Colonic mucosa (tissue), 4 donors: ENCODE measurements around the gene CREB1. TPM values are rescaled to one million over a fixed set of nuclear protein-coding genes. Genes with fewer than 3 reads are reported as not detected.

Source experiments
- DNase-seq: peaks from one replicate; pipeline ENCODE4 v3.0.0-alpha.2; 2020
- H3K27ac ChIP-seq: fragments of 200-600 bp; one replicate; pipeline ENCODE4 v1.8.0; 2021
- H3K27me3 ChIP-seq: fragments of 200-600 bp; one replicate; pipeline ENCODE4 v1.8.0; 2021
- H3K36me3 ChIP-seq: fragments of 200-600 bp; one replicate; pipeline ENCODE4 v1.8.0; 2021
- H3K4me1 ChIP-seq: fragments of 200-600 bp; one replicate; pipeline ENCODE4 v1.8.0; 2021; ENCODE audit warnings: mild to moderate bottlenecking
- H3K4me3 ChIP-seq: fragments of 200-600 bp; one replicate; pipeline ENCODE4 v1.8.0; 2021
- H3K9ac ChIP-seq, 2 donors: one replicate each; pipeline ENCODE4 v1.7.0; 2013; ENCODE audit warnings: control low read depth in 2 of 2, low read depth in 2 of 2, low read length in 2 of 2
- H3K9me3 ChIP-seq: fragments of 200-600 bp; one replicate; pipeline ENCODE4 v1.8.0; 2021
- CTCF ChIP-seq: fragments of 200-600 bp; IDR thresholded peaks from one replicate; pipeline ENCODE4 v1.8.0; 2022; ENCODE audit warnings: antibody characterized with exemption, mild to moderate bottlenecking
- intact Hi-C: fragments of 100-400 bp; cut with DNase I; formaldehyde crosslinking; loops from one replicate; pipeline ENCODE4 v1.14.1; 2022
- total RNA-seq, 2 donors: library from RNA; stranded (reverse); fragmentation: NEBNext Ultra II Directional in 1 of 2; extraction: Animal tissue kit (Norgen Biotek cat#: 25700) in 1 of 2; gene quantifications; one replicate each; pipeline ENCODE4 v1.2.1, GENCODE V29; 2021
- donor health status: healthy.
- donor health status: DM: no; HTN: no; CAD: no.
- donor health status: DM: no; HTN: no; CAD: no.

CREB1 gene
- total RNA-seq, 2 donors from 2014 or later = 46.0 to 55.4 TPM

GRCh38 chr2:207561386-207562080 is 31.8 kb downstream of the CREB1 start:
- TF ChIP-seq CTCF = no peak
- H3K36me3 ChIP-seq = peaks cover 4% of the 10 kb centered on the region
- no peak overlapping the region for H3K27ac ChIP-seq
- H3K4me1 ChIP-seq = no peaks in the 10 kb centered on the region
- intact Hi-C loops = no loop called here
- H3K9ac ChIP-seq = no peak overlapping the region
- DNase-seq = no peak
- no peaks in the 10 kb centered on the region for H3K9me3 ChIP-seq
- no peak overlapping the region for H3K4me3 ChIP-seq
- H3K27me3 ChIP-seq = no peaks in the 10 kb centered on the region

DNA sequence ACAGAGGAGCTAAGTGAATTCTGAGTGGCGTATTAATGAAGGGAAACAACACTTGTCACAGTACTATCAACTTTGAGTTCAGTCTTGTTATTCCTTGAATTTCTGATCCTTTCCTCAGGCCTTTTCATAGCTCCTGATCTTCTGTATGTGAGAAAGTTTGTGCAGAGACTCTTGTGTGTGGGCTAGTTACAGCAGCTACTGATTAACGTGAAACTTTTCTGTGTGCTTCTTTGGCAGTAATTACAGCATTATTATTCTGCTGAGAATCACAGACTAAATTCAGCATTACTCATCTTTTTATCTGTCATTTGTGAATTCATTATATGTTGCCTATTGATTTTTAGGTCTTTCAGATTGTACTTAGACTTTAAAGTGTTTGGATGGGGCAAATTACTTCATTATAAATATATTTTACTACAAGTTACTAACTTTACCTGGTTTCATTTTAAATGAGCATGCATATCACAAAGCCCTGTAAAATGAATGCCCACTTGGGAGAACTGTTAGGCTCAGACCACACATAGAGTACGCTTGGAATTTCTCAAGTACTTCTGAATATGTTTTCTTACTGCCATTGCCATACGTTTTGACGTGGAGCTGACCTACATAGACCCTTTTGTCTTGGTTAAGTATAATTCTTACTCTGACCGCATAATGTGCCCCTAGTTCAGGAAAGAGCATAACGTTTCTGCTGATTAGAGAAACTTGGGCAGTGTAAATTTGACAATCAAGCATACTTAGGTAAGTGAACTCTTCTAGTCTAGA is 36.2 kb downstream of the CREB1 start:
- Histone ChIP-seq H3K4me1 (no peaks in the 10 kb centered on the region), H3K27me3 (no peaks in the 10 kb centered on the region), H3K9me3 (no peaks in the 10 kb centered on the region), H3K36me3 (peaks cover 4% of the 10 kb centered on the region), H3K4me3 (no peak overlapping the region), H3K9ac (no peak overlapping the region), H3K27ac (no peak overlapping the region)
- no peak for TF ChIP-seq CTCF
- no peak for DNase-seq
- intact Hi-C loops = no loop called here

DNA sequence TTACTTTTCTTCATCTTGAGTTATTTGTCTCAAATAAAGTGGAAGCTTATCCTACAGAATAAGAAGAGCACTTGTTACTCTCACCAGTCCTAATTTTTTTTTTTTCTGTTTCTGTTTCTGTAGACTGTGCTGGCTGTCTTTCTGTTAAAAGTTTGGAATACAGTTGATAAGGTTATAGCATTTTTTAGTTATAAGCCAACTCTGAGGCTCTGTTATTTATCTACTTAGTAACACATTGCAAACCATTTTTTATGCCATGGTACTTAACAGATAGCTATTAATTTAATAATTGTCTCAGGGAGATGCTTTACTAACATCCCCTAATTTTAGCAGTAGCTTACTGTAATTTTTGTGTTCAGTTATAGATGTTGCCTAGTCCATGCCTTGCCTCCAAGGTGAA is 37.9 kb downstream of the CREB1 start:
- no peak overlapping the region for H3K27ac ChIP-seq
- no peak for TF ChIP-seq CTCF
- DNase-seq = no peak
- no peaks in the 10 kb centered on the region for H3K36me3 ChIP-seq
- H3K4me1 ChIP-seq = no peaks in the 10 kb centered on the region
- H3K9me3 ChIP-seq = no peaks in the 10 kb centered on the region
- H3K4me3 ChIP-seq = no peak overlapping the region
- H3K9ac ChIP-seq = no peak overlapping the region
- intact Hi-C loops = no loop called here
- no peaks in the 10 kb centered on the region for H3K27me3 ChIP-seq

DNA sequence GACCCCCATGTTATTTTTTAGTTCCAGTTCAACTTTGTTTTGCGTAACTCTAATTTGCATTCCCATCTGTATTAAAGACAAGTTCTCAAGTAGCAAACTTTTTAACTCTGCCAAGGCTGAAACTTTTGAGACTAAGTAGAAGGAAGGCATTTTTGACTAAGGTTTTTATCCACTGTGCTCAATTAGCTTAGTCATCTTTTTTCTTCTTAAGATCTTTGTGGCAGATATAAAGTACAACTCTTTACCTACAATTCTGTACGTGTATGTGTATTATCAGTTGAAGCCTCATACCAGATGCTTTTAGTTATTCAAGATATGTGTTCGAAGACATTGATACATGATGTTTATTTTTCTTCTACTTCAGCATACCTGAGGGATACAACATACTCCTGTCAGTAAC is 41.6 kb downstream of the CREB1 start:
- TF ChIP-seq CTCF = no peak
- no peak overlapping the region for H3K4me3 ChIP-seq
- H3K9ac ChIP-seq = no peak overlapping the region
- no peaks in the 10 kb centered on the region for H3K4me1 ChIP-seq
- intact Hi-C loops = no loop called here
- H3K9me3 ChIP-seq = no peaks in the 10 kb centered on the region
- H3K27me3 ChIP-seq = no peaks in the 10 kb centered on the region
- no peaks in the 10 kb centered on the region for H3K36me3 ChIP-seq
- no peak overlapping the region for H3K27ac ChIP-seq
- no peak for DNase-seq

- no peak for DNase-seq
- H3K36me3 ChIP-seq = no peaks in the 10 kb centered on the region
- H3K27me3 ChIP-seq = no peaks in the 10 kb centered on the region
- no peak for TF ChIP-seq CTCF
- H3K4me1 ChIP-seq = no peaks in the 10 kb centered on the region
- intact Hi-C loops = no loop called here
- no peaks in the 10 kb centered on the region for H3K9me3 ChIP-seq
- H3K9ac ChIP-seq = peak overlapping the region in 1 of 2 donors; percentile 18
- no peak overlapping the region for H3K4me3 ChIP-seq
- H3K27ac ChIP-seq = no peak overlapping the region
Observed at GRCh38 chr2:207584952-207585351, 55.2 kb downstream of the CREB1 start.
